ENCODE measurements around the gene IFIH1. TPM values are rescaled to one million over a fixed set of nuclear protein-coding genes. Genes with fewer than 3 reads are reported as not detected.

The IFIH1 gene
- total RNA-seq, 1 donor from 2014 or later = 10.7 TPM

DNA sequence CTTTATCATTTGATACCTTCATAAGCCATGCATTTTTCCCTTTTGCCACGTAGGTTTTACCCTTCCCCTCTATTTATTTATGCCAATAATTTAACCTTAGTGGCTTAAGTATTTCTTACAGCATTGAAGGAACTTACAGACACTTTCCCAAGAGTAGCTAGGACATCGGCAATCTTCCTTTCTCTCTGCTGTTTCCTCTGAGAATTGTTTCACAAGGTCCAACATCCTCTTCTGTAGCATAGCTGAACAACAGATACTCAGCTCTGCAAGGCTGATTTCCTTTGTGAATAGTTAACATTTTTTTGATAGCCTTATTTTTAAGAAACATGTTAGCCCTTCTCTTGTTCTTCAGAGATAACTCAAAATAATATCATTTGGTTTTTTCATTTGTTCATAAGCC, 24.4 kb upstream of the IFIH1 start:
- Mint-ChIP-seq H3K27me3 (ENCODE audit: low read depth) (peaks cover 51% of the 10 kb centered on the region), H3K27ac (no peak overlapping the region), H3K9me3 (no peaks in the 10 kb centered on the region), H3K4me3 (no peak overlapping the region), H3K36me3 (no peaks in the 10 kb centered on the region), H3K4me1 (peaks cover 14% of the 10 kb centered on the region)
- no peak for DNase-seq (ENCODE audit: low spot score in 2 of 2, unreplicated experiment in 2 of 2)
- TF ChIP-seq, protein P1, sequence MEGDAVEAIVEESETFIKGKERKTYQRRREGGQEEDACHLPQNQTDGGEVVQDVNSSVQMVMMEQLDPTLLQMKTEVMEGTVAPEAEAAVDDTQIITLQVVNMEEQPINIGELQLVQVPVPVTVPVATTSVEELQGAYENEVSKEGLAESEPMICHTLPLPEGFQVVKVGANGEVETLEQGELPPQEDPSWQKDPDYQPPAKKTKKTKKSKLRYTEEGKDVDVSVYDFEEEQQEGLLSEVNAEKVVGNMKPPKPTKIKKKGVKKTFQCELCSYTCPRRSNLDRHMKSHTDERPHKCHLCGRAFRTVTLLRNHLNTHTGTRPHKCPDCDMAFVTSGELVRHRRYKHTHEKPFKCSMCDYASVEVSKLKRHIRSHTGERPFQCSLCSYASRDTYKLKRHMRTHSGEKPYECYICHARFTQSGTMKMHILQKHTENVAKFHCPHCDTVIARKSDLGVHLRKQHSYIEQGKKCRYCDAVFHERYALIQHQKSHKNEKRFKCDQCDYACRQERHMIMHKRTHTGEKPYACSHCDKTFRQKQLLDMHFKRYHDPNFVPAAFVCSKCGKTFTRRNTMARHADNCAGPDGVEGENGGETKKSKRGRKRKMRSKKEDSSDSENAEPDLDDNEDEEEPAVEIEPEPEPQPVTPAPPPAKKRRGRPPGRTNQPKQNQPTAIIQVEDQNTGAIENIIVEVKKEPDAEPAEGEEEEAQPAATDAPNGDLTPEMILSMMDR (IDR thresholded peaks at IDR 0.05; ENCODE audit: unreplicated experiment) = no peak

DNA sequence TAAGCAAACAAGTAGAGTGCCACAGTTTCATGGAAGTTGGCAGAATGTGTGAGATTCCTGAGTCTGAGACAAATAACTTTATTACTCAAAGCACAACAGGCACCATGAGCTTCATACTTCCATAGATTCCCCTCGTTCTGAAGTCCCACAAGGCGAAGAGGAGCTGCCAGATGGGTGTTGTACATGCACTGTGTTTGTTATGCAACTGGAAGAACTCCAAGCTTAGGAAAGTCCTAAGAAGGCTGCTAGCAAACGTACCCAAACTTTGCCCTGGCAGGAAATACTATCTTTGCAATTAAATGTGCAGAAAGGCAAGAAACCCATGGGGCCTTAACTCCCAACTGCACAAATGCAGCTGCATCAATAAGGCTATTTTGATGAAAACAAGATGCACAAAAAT, 23.8 kb upstream of the IFIH1 start:
- DNase-seq (ENCODE audit: low spot score in 2 of 2, unreplicated experiment in 2 of 2) = no peak
- Mint-ChIP-seq H3K4me3 (no peak overlapping the region), H3K4me1 (peaks cover 14% of the 10 kb centered on the region), H3K27ac (no peak overlapping the region), H3K27me3 (ENCODE audit: low read depth) (peaks cover 56% of the 10 kb centered on the region), H3K9me3 (no peaks in the 10 kb centered on the region), H3K36me3 (no peaks in the 10 kb centered on the region)
- TF ChIP-seq, protein P1 (IDR thresholded peaks at IDR 0.05; ENCODE audit: unreplicated experiment) = no peak

DNA sequence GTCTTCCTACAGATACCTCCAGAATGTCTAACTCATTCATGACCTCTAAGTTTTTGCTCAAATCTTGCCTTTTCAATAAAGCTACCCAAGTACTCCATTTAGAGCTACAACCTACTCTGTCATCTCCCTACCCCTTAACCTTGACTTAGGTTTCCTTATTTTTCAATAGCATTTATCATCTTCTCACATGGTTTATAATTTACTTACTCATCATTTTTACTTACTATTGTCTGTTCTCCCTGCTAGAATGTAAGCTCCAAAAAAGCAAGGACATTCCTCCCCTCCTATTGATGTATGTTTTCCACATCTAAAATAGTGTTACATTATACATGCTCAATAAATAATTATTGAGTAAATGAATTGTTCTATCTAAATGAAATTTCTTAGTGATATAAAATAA, 22.3 kb upstream of the IFIH1 start:
- TF ChIP-seq, protein P1 (IDR thresholded peaks at IDR 0.05; ENCODE audit: unreplicated experiment) = no peak
- H3K36me3 Mint-ChIP-seq = no peaks in the 10 kb centered on the region
- peaks cover 62% of the 10 kb centered on the region for H3K27me3 Mint-ChIP-seq (ENCODE audit: low read depth)
- H3K4me1 Mint-ChIP-seq = peaks cover 12% of the 10 kb centered on the region
- H3K27ac Mint-ChIP-seq = no peak overlapping the region
- DNase-seq (ENCODE audit: low spot score in 2 of 2, unreplicated experiment in 2 of 2) = no peak
- H3K4me3 Mint-ChIP-seq = no peak overlapping the region
- no peaks in the 10 kb centered on the region for H3K9me3 Mint-ChIP-seq

DNA sequence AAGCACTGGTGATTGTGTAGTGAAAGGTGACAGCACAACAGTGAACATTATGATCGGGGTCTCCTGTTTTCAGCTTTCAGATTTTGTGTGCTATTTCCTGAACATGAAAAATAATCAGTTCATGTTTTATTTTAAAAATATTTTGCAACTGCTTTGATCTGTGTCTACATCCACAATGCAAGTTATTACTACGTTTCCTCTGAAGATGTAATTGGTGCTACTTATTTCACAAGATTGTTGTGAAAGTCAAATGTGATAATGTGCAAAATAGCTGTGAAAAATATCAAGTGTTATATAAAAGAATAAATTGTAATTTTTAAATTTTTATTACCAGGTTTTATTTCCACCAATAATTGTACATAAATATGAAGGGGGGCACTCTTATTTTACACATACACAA, 19.4 kb upstream of the IFIH1 start:
- Mint-ChIP-seq H3K27ac (no peak overlapping the region), H3K4me1 (no peaks in the 10 kb centered on the region), H3K4me3 (no peak overlapping the region), H3K9me3 (no peaks in the 10 kb centered on the region), H3K27me3 (ENCODE audit: low read depth) (peaks cover 48% of the 10 kb centered on the region), H3K36me3 (no peaks in the 10 kb centered on the region)
- DNase-seq (ENCODE audit: low spot score in 2 of 2, unreplicated experiment in 2 of 2) = no peak
- TF ChIP-seq, protein P1 (IDR thresholded peaks at IDR 0.05; ENCODE audit: unreplicated experiment) = no peak

DNA sequence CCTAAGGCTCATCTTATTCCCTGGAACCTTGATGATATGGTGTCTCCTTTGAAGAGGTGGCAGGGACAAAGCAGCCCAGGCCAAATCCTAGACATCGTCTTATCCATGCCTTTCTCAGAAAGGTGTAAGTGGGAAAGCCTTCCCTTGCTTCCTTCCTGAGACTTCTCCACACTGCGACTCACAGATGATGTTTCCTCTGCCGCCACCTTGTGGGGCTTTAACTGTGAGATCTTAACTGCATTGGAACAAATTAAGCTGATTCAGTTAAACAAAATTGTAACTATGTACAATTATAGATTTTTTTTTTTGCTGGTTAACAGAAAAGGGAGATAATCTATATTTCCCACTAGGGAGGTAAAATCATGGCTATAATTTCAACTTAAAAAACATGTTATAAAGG, 15.5 kb upstream of the IFIH1 start:
- no peaks in the 10 kb centered on the region for H3K9me3 Mint-ChIP-seq
- H3K27ac Mint-ChIP-seq = no peak overlapping the region
- H3K4me3 Mint-ChIP-seq = no peak overlapping the region
- TF ChIP-seq, protein P1 (IDR thresholded peaks at IDR 0.05; ENCODE audit: unreplicated experiment) = no peak
- no peak for DNase-seq (ENCODE audit: low spot score in 2 of 2, unreplicated experiment in 2 of 2)
- H3K27me3 Mint-ChIP-seq (ENCODE audit: low read depth) = peaks cover 17% of the 10 kb centered on the region
- no peaks in the 10 kb centered on the region for H3K36me3 Mint-ChIP-seq
- H3K4me1 Mint-ChIP-seq = no peaks in the 10 kb centered on the region

DNA sequence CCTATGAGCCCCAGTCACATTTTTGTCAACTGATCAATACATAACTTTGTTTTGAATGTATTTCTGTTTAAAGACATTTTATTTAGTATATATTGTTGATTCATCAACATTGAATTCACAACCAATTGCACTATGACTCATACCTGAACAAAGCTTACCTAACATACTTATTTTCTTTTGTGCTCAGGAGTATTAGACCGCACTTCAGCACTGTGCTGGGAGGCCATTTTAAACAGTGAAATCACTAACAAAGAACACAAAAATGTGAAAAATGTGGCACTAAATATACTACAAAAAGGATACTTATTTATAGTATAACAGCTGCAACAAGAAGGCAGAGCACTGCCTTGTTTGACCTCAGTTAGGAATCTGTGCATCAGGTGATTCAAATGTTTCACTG, 12.4 kb upstream of the IFIH1 start:
- Mint-ChIP-seq H3K27me3 (ENCODE audit: low read depth) (peaks cover 2% of the 10 kb centered on the region), H3K9me3 (no peaks in the 10 kb centered on the region), H3K36me3 (no peaks in the 10 kb centered on the region), H3K27ac (no peak overlapping the region), H3K4me1 (no peaks in the 10 kb centered on the region), H3K4me3 (no peak overlapping the region)
- no peak for DNase-seq (ENCODE audit: low spot score in 2 of 2, unreplicated experiment in 2 of 2)
- TF ChIP-seq, protein P1 (IDR thresholded peaks at IDR 0.05; ENCODE audit: unreplicated experiment) = no peak

All from mesothelial cell of epicardium (in vitro differentiated cells).